GM12874 (cell line): ENCODE data around the gene NTRK1.

Experiments used
- TF ChIP-seq, protein P1 (sequence below): IDR thresholded peaks from 2 replicates; pipeline ENCODE4 v1.5.1; 2011; ENCODE audit warnings: low read depth, mild to moderate bottlenecking, control low read depth, low read length, moderate library complexity; ENCODE audit not compliant: insufficient read depth

The NTRK1 gene

DNA sequence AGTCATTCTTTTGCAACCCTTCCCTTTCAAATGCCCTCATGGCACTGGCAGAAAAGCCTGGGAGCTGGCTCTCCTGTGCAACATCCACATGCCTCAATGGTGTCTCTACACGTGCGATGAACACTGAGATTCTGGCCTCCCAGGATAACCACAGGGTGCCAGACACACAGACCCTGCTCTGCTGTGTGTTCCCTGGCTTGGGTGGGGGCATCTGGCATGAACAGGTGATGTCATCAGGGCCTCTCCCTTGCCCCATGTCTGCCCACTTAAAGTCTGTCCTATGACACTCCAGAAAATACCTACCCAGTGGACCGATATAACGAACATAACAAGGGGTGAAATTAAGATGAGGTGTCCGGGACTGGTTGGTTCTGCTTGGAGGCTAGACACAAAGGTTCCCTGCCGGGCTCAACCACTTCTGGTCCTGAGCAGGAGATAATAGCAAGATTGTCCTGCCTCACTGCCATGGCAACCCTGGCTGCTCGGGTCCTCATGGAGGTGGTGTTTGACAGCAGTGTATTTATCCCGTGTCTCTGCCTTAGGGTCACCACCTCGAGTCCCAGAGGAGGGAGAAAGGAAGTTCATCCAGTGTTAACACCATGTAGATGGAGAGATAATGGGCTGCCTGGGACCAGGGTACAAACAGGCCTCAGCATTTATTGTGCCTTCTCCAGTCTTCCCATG, 21.1 kb upstream of the NTRK1 start:
- TF ChIP-seq, protein P1, sequence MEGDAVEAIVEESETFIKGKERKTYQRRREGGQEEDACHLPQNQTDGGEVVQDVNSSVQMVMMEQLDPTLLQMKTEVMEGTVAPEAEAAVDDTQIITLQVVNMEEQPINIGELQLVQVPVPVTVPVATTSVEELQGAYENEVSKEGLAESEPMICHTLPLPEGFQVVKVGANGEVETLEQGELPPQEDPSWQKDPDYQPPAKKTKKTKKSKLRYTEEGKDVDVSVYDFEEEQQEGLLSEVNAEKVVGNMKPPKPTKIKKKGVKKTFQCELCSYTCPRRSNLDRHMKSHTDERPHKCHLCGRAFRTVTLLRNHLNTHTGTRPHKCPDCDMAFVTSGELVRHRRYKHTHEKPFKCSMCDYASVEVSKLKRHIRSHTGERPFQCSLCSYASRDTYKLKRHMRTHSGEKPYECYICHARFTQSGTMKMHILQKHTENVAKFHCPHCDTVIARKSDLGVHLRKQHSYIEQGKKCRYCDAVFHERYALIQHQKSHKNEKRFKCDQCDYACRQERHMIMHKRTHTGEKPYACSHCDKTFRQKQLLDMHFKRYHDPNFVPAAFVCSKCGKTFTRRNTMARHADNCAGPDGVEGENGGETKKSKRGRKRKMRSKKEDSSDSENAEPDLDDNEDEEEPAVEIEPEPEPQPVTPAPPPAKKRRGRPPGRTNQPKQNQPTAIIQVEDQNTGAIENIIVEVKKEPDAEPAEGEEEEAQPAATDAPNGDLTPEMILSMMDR = no peak

DNA sequence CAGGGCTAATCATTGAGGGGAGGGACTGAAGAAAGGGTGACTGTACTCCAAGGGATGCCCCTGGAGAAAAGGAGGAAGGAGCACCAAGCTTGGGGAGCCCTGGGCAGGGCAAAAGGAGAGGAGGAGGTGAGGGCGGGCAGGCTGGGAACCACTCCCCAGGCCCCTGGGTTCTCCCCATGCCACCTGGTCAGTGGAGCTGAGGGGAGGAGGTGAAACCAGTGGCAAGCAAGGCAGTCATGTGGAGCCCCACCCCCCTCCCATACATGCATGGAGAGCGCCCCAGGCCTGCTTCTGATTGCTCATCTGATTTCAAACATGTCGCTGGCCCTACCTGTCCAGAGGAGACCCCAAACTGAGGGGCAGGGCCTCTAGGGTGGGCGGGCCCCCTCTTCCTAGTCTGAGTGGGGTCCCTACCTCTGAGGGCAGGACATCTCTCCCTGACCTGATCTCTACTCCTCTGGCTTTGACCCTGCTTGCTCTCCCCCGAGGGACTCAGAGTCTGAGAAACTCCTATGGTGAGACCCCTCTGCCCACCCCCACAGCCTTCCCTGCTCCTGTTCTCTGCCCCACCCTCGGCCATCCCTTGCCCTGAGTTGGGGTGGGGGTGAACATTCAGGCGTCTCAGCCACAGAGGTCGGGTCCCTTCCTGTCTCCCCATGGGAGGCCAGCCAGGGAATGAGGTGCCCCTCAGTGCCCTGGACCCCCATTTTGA, 20.3 kb upstream of the NTRK1 start:
- TF ChIP-seq, protein P1 = no peak

DNA sequence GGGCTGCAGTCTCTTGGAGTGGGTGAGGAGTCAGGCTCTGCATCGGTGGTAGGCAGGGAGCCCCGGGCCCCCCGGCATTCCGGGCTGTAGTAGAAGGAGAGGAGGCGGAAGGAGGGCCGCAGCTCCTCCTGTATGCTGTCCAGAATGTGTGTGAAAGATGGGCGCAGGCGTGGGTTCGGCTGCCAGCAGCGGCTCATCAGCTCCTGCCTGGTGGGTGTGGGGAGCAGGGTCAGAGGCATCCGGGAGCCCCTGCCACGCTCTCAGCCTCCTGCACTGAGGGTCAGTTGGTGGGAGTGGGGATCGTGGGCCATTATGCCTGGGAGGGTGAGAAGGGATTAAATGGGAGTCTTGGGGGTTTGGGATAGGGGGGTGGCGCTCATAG, 19.8 kb upstream of the NTRK1 start:
- TF ChIP-seq, protein P1 = no peak

DNA sequence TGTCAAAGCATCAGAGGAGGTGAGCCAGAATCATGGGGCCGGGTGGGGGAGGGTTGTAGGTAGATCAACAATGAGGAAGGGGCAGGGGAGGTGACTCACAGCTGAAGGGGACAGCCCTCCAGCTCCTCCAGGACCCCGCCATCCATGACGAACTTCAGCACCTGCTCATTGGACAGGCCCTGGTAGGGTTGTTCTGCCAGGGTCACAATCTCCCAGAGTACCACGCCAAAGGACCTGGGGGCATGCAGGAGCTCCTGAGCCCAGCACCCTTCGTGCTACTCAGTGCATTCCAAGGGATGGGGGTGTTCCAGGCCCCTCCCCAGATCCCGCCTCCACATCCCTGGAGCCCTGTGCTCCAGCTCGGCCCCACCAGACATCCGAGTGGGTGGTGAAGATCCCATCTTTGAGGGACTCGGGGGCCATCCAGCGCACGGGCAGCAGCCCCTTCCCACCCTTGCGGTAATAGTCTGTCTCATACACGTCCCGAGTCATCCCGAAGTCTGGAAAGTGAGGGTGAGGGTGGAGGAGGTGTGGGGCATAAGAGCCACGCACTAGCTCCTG, 19.3 kb upstream of the NTRK1 start:
- TF ChIP-seq, protein P1 = no peak

DNA sequence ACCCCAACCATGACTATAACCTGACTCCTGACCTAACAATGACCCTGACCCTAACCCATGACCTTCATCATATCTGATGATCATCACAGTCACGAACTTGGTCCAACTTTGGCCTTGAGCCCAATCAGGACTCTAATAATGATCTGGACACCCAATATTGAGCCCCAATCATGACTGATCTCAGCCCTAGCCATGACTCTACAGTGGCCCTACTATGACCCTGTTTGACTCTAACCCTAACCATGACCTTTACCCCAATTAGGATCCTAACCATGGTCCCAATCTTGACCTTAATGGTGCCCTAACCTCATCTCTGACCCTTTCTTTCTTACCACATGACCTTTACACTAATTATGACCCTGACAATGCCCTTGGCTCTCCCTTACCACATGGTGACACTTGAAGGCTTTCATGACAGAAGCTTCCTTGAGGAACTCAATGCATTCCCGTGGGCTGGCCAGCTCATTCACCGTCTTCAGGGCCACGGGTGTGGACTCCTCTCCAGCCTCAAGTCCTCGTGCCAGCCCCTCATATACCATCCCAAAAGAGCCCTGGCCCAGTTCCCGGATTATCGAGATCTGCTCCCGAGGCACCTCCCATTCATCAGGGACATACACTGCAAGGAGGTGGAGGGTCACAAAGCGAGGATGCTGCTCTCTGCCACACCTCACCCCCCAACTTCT, 17.9 kb upstream of the NTRK1 start:
- TF ChIP-seq, protein P1 = no peak

DNA sequence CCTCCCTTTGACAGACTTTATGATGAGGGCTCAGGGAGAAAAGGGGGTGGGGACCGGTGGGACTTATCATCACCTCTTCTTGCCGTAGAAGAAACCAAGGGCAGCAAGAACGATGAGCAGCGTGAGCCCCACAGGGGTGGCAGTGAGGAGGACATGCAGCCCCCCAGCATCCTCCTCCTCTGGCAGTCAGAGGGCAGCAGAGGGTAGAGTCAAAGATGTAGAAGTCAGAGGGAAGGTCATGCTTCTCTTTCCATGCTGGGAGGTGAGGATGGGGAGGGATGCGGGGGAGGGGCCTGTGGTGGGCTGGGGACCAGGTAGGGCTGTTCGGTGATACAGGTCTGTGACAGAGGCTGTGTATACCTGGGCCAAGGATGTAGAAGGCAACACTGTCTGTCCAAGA, 16.6 kb upstream of the NTRK1 start:
- TF ChIP-seq, protein P1 = no peak

DNA sequence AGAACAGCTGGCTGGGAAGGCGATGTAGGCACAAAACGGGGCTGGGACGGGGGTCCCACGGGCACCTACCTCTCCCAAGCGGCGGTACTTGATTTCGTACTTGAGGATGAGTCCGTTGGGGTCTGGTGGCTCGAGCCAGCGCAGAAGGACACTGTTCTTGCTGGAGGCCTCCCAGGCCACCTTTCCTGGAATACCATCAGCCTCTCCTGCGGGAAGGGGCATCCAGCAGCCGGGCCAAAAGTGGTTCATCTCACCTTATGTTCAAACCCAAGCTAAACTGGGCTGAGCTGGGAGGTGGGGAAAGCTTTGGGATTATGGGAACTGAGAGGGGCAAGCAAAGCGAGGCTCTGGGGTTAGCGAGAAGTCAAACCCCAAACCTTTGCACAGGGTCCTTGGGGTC, 16.0 kb upstream of the NTRK1 start:
- TF ChIP-seq, protein P1 = no peak
